HepG2 (cell line): ENCODE data around the gene CNNM1. TPM values are rescaled to one million over a fixed set of nuclear protein-coding genes. Genes with fewer than 3 reads are reported as not detected.

Source experiments
- CENPT ChIP-seq: sonication (generic); formaldehyde crosslinking; IDR thresholded peaks from 2 replicates; pipeline ENCODE4 v1.8.0; 2022; ENCODE audit warnings: low read depth, mild to moderate bottlenecking, moderate library complexity, missing genetic modification reagents
- CREBL2 ChIP-seq: sonication (generic); formaldehyde crosslinking; IDR thresholded peaks from 2 replicates; pipeline ENCODE4 v1.8.1; 2023; ENCODE audit warnings: missing genetic modification reagents, mild to moderate bottlenecking, borderline replicate concordance
- ELF4 ChIP-seq: sonication (generic); formaldehyde crosslinking; IDR thresholded peaks from 2 replicates; pipeline ENCODE4 v1.5.0; 2020; ENCODE audit warnings: missing genetic modification reagents, mild to moderate bottlenecking, moderate library complexity, borderline replicate concordance
- EP300 ChIP-seq, 3 experiments: sonication (generic) in 1 of 3; formaldehyde crosslinking in 1 of 3; IDR thresholded peaks; 2 replicates each; pipeline versions ENCODE4 v1.5.1 to v1.6.1; 2011 to 2020; ENCODE audit warnings: low read depth in 2 of 3, low read length in 2 of 3, borderline replicate concordance in 1 of 3, improper control_type of control experiment in 1 of 3, mild to moderate bottlenecking in 1 of 3, missing genetic modification reagents in 1 of 3, moderate library complexity in 1 of 3
- FOXC1 ChIP-seq: sonication (generic); formaldehyde crosslinking; IDR thresholded peaks from 2 replicates; pipeline ENCODE4 v1.8.0; 2022; ENCODE audit warnings: mild to moderate bottlenecking, missing genetic modification reagents, borderline replicate concordance
- HMG20B ChIP-seq: conservative IDR thresholded peaks from 2 replicates; pipeline ENCODE4 v1.6.1; 2016; ENCODE audit warnings: missing genetic modification reagents, missing compliant biosample characterization
- HMGXB4 ChIP-seq, 2 experiments: sonication (generic) in 1 of 2; formaldehyde crosslinking in 1 of 2; IDR thresholded peaks; 2 replicates each; pipeline versions ENCODE4 v1.4.0 to v1.6.1; 2018 to 2020; ENCODE audit warnings: missing genetic modification reagents in 2 of 2, borderline replicate concordance in 1 of 2, low read depth in 1 of 2, mild to moderate bottlenecking in 1 of 2, missing biosample characterization in 1 of 2
- JARID2 ChIP-seq: sonication (generic); formaldehyde crosslinking; IDR thresholded peaks from 2 replicates; pipeline ENCODE4 v1.8.1; 2023; ENCODE audit warnings: missing genetic modification reagents, inconsistent platforms; ENCODE audit not compliant: insufficient replicate concordance
- MXI1 ChIP-seq: IDR thresholded peaks from 3 replicates; pipeline ENCODE4 v1.6.1; 2012; ENCODE audit warnings: low read depth, low read length, inconsistent platforms, borderline replicate concordance
- NCOR1 ChIP-seq: fragments of 200-600 bp; sonication (generic); IDR thresholded peaks from 2 replicates; pipeline ENCODE4 v1.7.0; 2017; ENCODE audit warnings: antibody characterized with exemption, low read length, borderline replicate concordance
- SP1 ChIP-seq, 2 experiments: fragments of 450-650 bp in 1 of 2; sonication (generic) in 1 of 2; formaldehyde crosslinking in 1 of 2; IDR thresholded peaks; 2 replicates each; pipeline versions ENCODE4 v1.4.0 to v1.6.1; 2016 to 2020; ENCODE audit warnings: missing genetic modification reagents in 1 of 2
- STAT5B ChIP-seq: sonication (generic); formaldehyde crosslinking; IDR thresholded peaks from 2 replicates; pipeline ENCODE4 v1.4.0; 2020; ENCODE audit warnings: missing genetic modification reagents
- TCF7L2 ChIP-seq: IDR thresholded peaks from 2 replicates; pipeline ENCODE4 v1.6.1; 2011; ENCODE audit warnings: mild to moderate bottlenecking, low read depth, low read length, moderate library complexity
- ZBTB10 ChIP-seq: sonication (generic); formaldehyde crosslinking; IDR thresholded peaks from 2 replicates; pipeline ENCODE4 v1.4.0; 2020; ENCODE audit warnings: missing genetic modification reagents, borderline replicate concordance
- ZNF468 ChIP-seq: sonication (generic); formaldehyde crosslinking; IDR thresholded peaks from 2 replicates; pipeline ENCODE4 v1.8.0; 2022; ENCODE audit warnings: mild to moderate bottlenecking, moderate library complexity, missing genetic modification reagents
- ZNF556 ChIP-seq: sonication (generic); formaldehyde crosslinking; IDR thresholded peaks from 2 replicates; pipeline ENCODE4 v1.4.0; 2020; ENCODE audit warnings: mild to moderate bottlenecking, missing genetic modification reagents, borderline replicate concordance
- ZNF563 ChIP-seq: sonication (generic); formaldehyde crosslinking; IDR thresholded peaks from 2 replicates; pipeline ENCODE4 v1.8.0; 2022; ENCODE audit warnings: mild to moderate bottlenecking, moderate library complexity, missing genetic modification reagents
- polyA plus RNA-seq, 8 experiments: library from polyadenylated mRNA; depleted of rRNA in 3 of 8; stranded (reverse) in 7 of 8; unstranded in 1 of 8; fragments of >200 nt; fragmentation: Illumina TruSeq in 4 of 8; extraction: Trizol in 4 of 8; gene quantifications; 2 replicates each; pipeline versions ENCODE4 v1.2.1 to v1.2.3, GENCODE V29; 2011 to 2016; ENCODE audit warnings: low read depth in 4 of 8, missing spikeins in 1 of 8, mixed read lengths in 1 of 8; ENCODE audit not compliant: insufficient read depth in 1 of 8
- total RNA-seq, 5 experiments: library from RNA; depleted of rRNA; stranded (reverse); fragments of >200 nt; fragmentation: Illumina TruSeq; extraction: Trizol; gene quantifications; 2 replicates each; pipeline ENCODE4 v1.2.3, GENCODE V29; 2016; ENCODE audit warnings: low read depth in 1 of 5
- TF ChIP-seq, protein P1 (sequence below): sonication (generic); formaldehyde crosslinking; IDR thresholded peaks from 2 replicates; pipeline ENCODE4 v1.4.0; 2020; ENCODE audit warnings: missing genetic modification reagents; ENCODE audit errors: not compliant biosample characterization
- TF ChIP-seq, protein P2 (sequence below): sonication (generic); formaldehyde crosslinking; IDR thresholded peaks from 2 replicates; pipeline ENCODE4 v1.8.0; 2022; ENCODE audit warnings: mild to moderate bottlenecking, missing genetic modification reagents, moderate library complexity

Gene CNNM1
- total and polyA plus RNA-seq, 2 of the 13 experiments (the other 11 are each of a cell fraction or from before 2014, with no cell fraction given) = 4.3 to 9.6 TPM

- TF ChIP-seq ELF4 (CRISPR knock-in tag) (no peak), ZNF563 (CRISPR knock-in tag) (peak; percentile 80), ZNF468 (peak; percentile 46; the same call in 1 of the 2 replicates), CREBL2 (CRISPR knock-in tag) (no peak; the same call in 1 of the 2 replicates), STAT5B (0 out of 2 replicates have a peak, but pooled peaks have one; percentile 2), EP300 (IDR thresholded peaks at IDR 0.05; ENCODE audit: low read depth in 2 of 2, low read length in 2 of 2) (no peak), EP300 (CRISPR knock-in tag; IDR thresholded peaks at IDR 0.05; ENCODE audit: borderline replicate concordance) (no peak), ZBTB10 (no peak), JARID2 (no peak), HMG20B (CRISPR knock-in tag) (0 out of 2 replicates have a peak, but pooled peaks have one; percentile 1), MXI1 (no peak), CENPT (CRISPR knock-in tag) (peak; percentile 62; the same call in 1 of the 2 replicates), NCOR1 (no peak), FOXC1 (CRISPR knock-in tag) (no peak), ZNF556 (peak; percentile 89; the same call in 1 of the 2 replicates), TCF7L2 (no peak), SP1 (IDR thresholded peaks at IDR 0.05) (no peak), SP1 (CRISPR knock-in tag; IDR thresholded peaks at IDR 0.05) (no peak), HMGXB4 (CRISPR knock-in tag; IDR thresholded peaks at IDR 0.05; ENCODE audit: borderline replicate concordance in 1 of 2, low read depth in 1 of 2) (peak in 1 of 2 experiments; percentile 52; a peak in 2 of 4 replicates)
- TF ChIP-seq, protein P1, sequence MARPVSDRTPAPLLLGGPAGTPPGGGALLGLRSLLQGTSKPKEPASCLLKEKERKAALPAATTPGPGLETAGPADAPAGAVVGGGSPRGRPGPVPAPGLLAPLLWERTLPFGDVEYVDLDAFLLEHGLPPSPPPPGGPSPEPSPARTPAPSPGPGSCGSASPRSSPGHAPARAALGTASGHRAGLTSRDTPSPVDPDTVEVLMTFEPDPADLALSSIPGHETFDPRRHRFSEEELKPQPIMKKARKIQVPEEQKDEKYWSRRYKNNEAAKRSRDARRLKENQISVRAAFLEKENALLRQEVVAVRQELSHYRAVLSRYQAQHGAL = no peak
- TF ChIP-seq, protein P2, sequence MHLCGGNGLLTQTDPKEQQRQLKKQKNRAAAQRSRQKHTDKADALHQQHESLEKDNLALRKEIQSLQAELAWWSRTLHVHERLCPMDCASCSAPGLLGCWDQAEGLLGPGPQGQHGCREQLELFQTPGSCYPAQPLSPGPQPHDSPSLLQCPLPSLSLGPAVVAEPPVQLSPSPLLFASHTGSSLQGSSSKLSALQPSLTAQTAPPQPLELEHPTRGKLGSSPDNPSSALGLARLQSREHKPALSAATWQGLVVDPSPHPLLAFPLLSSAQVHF (CRISPR knock-in tag) = peak; percentile 56
Measured at GRCh38 chr10:99329554-99330346, 594 bp downstream of the CNNM1 start (continued).
